ENCODE measurements around the gene SPAG6.

- TF ChIP-seq CTCF (conservative IDR thresholded peaks at IDR 0.05) (no peak), EZH2 (IDR thresholded peaks at IDR 0.05; ENCODE audit: low read depth) (no peak)
Observed at GRCh38 chr10:22320591-22321155, 24.6 kb upstream of the SPAG6 start, which contains the start of gene BMI1.
